GM11168 (cell line): ENCODE measurements around the gene REG3A.

Source experiments
- in situ Hi-C: fragments of 300-500 bp; cut with MboI; formaldehyde crosslinking; loops from one replicate; pipeline ENCODE4 v1.12.0; 2022; ENCODE audit warnings: low sequenced_read_pairs; ENCODE audit not compliant: unreplicated experiment

The REG3A gene

GRCh38 chr2:79124907-79125720, 34.4 kb downstream of the REG3A start:
- in situ Hi-C loops: no loop called here

- in situ Hi-C loops: no loop called here
Observed at GRCh38 chr2:79122676-79123075, 36.9 kb downstream of the REG3A start.

- in situ Hi-C loops: no loop called here
Observed at GRCh38 chr2:79120194-79120713, 39.3 kb downstream of the REG3A start, which contains the start of gene REG1A. REG1A (plus strand) TSS chr2:79120488; CDS start chr2:79120862, 374 bp downstream.

GRCh38 chr2:79116997-79117928, 42.3 kb downstream of the REG3A start:
- in situ Hi-C loops: no loop called here

DNA sequence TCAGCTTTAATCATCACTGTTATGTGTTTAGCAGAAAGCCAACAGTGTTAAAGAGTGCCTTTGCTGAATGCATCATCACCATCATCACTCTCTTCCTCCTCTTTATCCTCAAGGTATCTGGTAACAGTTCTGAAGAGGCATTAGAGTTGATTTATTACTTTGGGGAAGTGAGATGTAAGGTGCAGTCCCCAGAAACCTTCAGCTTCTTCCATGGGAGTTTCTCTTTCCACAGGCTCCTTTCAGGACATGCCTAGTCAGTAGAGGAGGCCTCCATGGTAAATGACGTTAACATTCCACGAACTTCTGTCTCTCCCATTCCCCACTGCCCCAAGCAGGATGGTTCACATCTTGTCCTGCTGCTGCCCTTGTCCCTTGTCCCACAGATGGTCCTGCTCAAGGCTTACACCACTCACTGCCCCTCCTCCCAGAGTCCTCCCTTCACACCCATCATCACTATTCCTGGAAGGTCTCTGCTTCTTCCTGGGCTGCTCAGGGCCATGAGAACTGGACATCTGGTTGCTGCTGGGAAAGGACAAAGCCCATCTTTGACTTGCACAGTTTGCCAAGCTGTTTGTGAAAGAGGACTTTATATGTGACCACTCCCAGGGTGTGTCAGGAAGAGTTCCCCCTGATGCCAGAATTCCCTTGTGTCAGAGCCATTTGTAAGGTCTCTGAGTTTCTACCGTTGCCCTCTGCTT, 44.6 kb downstream of the REG3A start:
- in situ Hi-C loops: no loop called here

DNA sequence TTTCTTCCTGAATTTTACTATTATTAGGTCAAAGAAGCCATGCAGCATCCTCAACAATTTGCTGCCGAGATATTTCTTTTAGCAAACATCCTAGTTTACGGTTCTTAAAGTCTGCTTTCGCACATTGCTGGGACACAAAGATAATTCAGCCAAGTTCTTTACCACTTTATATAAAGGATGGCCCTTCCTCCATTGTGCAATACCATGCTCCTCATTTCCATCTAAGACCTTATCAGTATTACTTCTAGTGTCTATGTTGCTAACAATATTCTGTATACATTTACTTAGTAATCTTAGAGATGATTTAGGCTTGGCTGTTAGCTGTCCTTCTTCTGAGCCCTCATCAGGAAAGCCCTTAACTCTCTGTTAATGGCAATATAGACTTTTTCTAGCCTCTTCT, 47.3 kb downstream of the REG3A start:
- in situ Hi-C loops: no loop called here
